ENCODE measurements around the gene EPS8. TPM values are rescaled to one million over a fixed set of nuclear protein-coding genes. Genes with fewer than 3 reads are reported as not detected.

Gene EPS8
- total RNA-seq, 2 experiments from 2014 or later: 1.4 to 2.1 TPM

GRCh38 chr12:15712823-15713660 is 76.1 kb downstream of the EPS8 start:
- DNase-seq: no peak
- Mint-ChIP-seq H3K9me3 (ENCODE audit: low read depth) (no peaks in the 10 kb centered on the region), H3K27ac (no peak overlapping the region), H3K36me3 (no peaks in the 10 kb centered on the region), H3K4me1 (peaks cover 4% of the 10 kb centered on the region), H3K27me3 (peaks cover 28% of the 10 kb centered on the region), H3K4me3 (no peak overlapping the region)
- ATAC-seq: no peak
- CTCF ChIA-PET: no interaction called here

GRCh38 chr12:15712160-15712559 is 77.0 kb downstream of the EPS8 start:
- Mint-ChIP-seq H3K36me3 (no peaks in the 10 kb centered on the region), H3K4me1 (peaks cover 4% of the 10 kb centered on the region), H3K9me3 (ENCODE audit: low read depth) (no peaks in the 10 kb centered on the region), H3K27ac (no peak overlapping the region), H3K4me3 (no peak overlapping the region), H3K27me3 (peaks cover 26% of the 10 kb centered on the region)
- CTCF ChIA-PET: no interaction called here
- ATAC-seq: no peak
- no peak for DNase-seq

GRCh38 chr12:15710860-15711510 is 78.2 kb downstream of the EPS8 start:
- Mint-ChIP-seq H3K36me3 (no peaks in the 10 kb centered on the region), H3K27me3 (peaks cover 16% of the 10 kb centered on the region), H3K27ac (no peak overlapping the region), H3K9me3 (ENCODE audit: low read depth) (no peaks in the 10 kb centered on the region), H3K4me1 (peaks cover 4% of the 10 kb centered on the region), H3K4me3 (no peak overlapping the region)
- DNase-seq (no peak), ATAC-seq (no peak)
- CTCF ChIA-PET: no interaction called here

- Mint-ChIP-seq H3K27ac (no peak overlapping the region), H3K36me3 (no peaks in the 10 kb centered on the region), H3K4me1 (peaks cover 4% of the 10 kb centered on the region), H3K9me3 (ENCODE audit: low read depth) (no peaks in the 10 kb centered on the region), H3K4me3 (no peak overlapping the region), H3K27me3 (peaks cover 9% of the 10 kb centered on the region)
- DNase-seq (no peak), ATAC-seq (no peak)
- CTCF ChIA-PET: interaction anchor here (1.5 kb wide), 1 partner anchor 9 kb away, joined by 3 read pairs; no protein-coding TSS in a partner anchor
Measured at GRCh38 chr12:15709551-15709950, 79.6 kb downstream of the EPS8 start.

GRCh38 chr12:15708396-15709076 is 80.7 kb downstream of the EPS8 start:
- Mint-ChIP-seq H3K9me3 (ENCODE audit: low read depth) (no peaks in the 10 kb centered on the region), H3K4me1 (peaks cover 4% of the 10 kb centered on the region), H3K4me3 (no peak overlapping the region), H3K27me3 (peaks cover 6% of the 10 kb centered on the region), H3K27ac (no peak overlapping the region), H3K36me3 (no peaks in the 10 kb centered on the region)
- CTCF ChIA-PET: interaction anchor here (1.5 kb wide), 1 partner anchor 10 kb away, joined by 3 read pairs; no protein-coding TSS in a partner anchor
- no peak for ATAC-seq
- DNase-seq: no peak

GRCh38 chr12:15707516-15708199 is 81.5 kb downstream of the EPS8 start:
- no peaks in the 10 kb centered on the region for H3K9me3 Mint-ChIP-seq (ENCODE audit: low read depth)
- H3K27me3 Mint-ChIP-seq: peaks cover 9% of the 10 kb centered on the region
- no peak overlapping the region for H3K4me3 Mint-ChIP-seq
- CTCF ChIA-PET: no interaction called here
- H3K27ac Mint-ChIP-seq: no peak overlapping the region
- ATAC-seq (no peak), DNase-seq (no peak)
- peaks cover 4% of the 10 kb centered on the region for H3K4me1 Mint-ChIP-seq
- no peaks in the 10 kb centered on the region for H3K36me3 Mint-ChIP-seq

- CTCF ChIA-PET: interaction anchor here (2.2 kb wide), 1 partner anchor 12 kb away, joined by 5 read pairs; no protein-coding TSS in a partner anchor
- H3K4me1 Mint-ChIP-seq: peaks cover 17% of the 10 kb centered on the region
- ATAC-seq (no peak), DNase-seq (no peak)
- no peaks in the 10 kb centered on the region for H3K9me3 Mint-ChIP-seq (ENCODE audit: low read depth)
- H3K36me3 Mint-ChIP-seq: no peaks in the 10 kb centered on the region
- no peak overlapping the region for H3K4me3 Mint-ChIP-seq
- peaks cover 6% of the 10 kb centered on the region for H3K27me3 Mint-ChIP-seq
- H3K27ac Mint-ChIP-seq: no peak overlapping the region
Measured at GRCh38 chr12:15706010-15706676, 83.0 kb downstream of the EPS8 start.

- Mint-ChIP-seq H3K27me3 (peaks cover 5% of the 10 kb centered on the region), H3K27ac (no peak overlapping the region), H3K4me3 (no peak overlapping the region), H3K9me3 (ENCODE audit: low read depth) (no peaks in the 10 kb centered on the region), H3K36me3 (peaks cover 1% of the 10 kb centered on the region), H3K4me1 (peaks cover 21% of the 10 kb centered on the region)
- ATAC-seq (no peak), DNase-seq (no peak)
- CTCF ChIA-PET: interaction anchor here (2.2 kb wide), 1 partner anchor 11 kb away, joined by 5 read pairs; no protein-coding TSS in a partner anchor
Measured at GRCh38 chr12:15705606-15706005, 83.6 kb downstream of the EPS8 start.

- no peak overlapping the region for H3K4me3 Mint-ChIP-seq
- H3K9me3 Mint-ChIP-seq (ENCODE audit: low read depth): no peaks in the 10 kb centered on the region
- H3K36me3 Mint-ChIP-seq: peaks cover 9% of the 10 kb centered on the region
- peaks cover 3% of the 10 kb centered on the region for H3K27me3 Mint-ChIP-seq
- CTCF ChIA-PET: no interaction called here
- no peak overlapping the region for H3K27ac Mint-ChIP-seq
- ATAC-seq: no peak
- no peak for DNase-seq
- peaks cover 35% of the 10 kb centered on the region for H3K4me1 Mint-ChIP-seq
Measured at GRCh38 chr12:15702276-15702675, 86.9 kb downstream of the EPS8 start.

- Mint-ChIP-seq H3K4me1 (peaks cover 38% of the 10 kb centered on the region), H3K4me3 (no peak overlapping the region), H3K27me3 (peaks cover 8% of the 10 kb centered on the region), H3K9me3 (ENCODE audit: low read depth) (no peaks in the 10 kb centered on the region), H3K36me3 (peaks cover 9% of the 10 kb centered on the region), H3K27ac (no peak overlapping the region)
- DNase-seq (no peak), ATAC-seq (no peak)
- CTCF ChIA-PET: no interaction called here
Measured at GRCh38 chr12:15701631-15702156, 87.5 kb downstream of the EPS8 start.

- peak overlapping the region; percentile 61 for H3K27ac Mint-ChIP-seq
- DNase-seq (peak; percentile 42), ATAC-seq (peak; percentile 79)
- no peak overlapping the region for H3K4me3 Mint-ChIP-seq
- no peaks in the 10 kb centered on the region for H3K9me3 Mint-ChIP-seq (ENCODE audit: low read depth)
- peaks cover 8% of the 10 kb centered on the region for H3K27me3 Mint-ChIP-seq
- peaks cover 38% of the 10 kb centered on the region for H3K4me1 Mint-ChIP-seq
- H3K36me3 Mint-ChIP-seq: peaks cover 9% of the 10 kb centered on the region
- CTCF ChIA-PET: no interaction called here
Measured at GRCh38 chr12:15701206-15701605, 88.0 kb downstream of the EPS8 start.

GRCh38 chr12:15700595-15700994 is 88.6 kb downstream of the EPS8 start:
- no peak for DNase-seq
- peaks cover 38% of the 10 kb centered on the region for H3K4me1 Mint-ChIP-seq

More at GRCh38 chr12:15700595-15700994, 88.6 kb downstream of the EPS8 start:
- CTCF ChIA-PET: no interaction called here
- Mint-ChIP-seq H3K27ac (peak overlapping the region; percentile 85), H3K27me3 (peaks cover 8% of the 10 kb centered on the region), H3K9me3 (ENCODE audit: low read depth) (no peaks in the 10 kb centered on the region), H3K36me3 (peaks cover 9% of the 10 kb centered on the region), H3K4me3 (peak overlapping the region; percentile 4)
- peak; percentile 88 for ATAC-seq

Data from activated CD8-positive, alpha-beta memory T cell treated with anti-CD3 and anti-CD28 coated beads, Interleukin-2, amount 10 ng/mL, durations not matched to agents 7 days and 5 days (primary cell).